CD4-positive, alpha-beta T cell (primary cell): Measurements from ENCODE around the gene ZSCAN25. TPM values are rescaled to one million over a fixed set of nuclear protein-coding genes. Genes with fewer than 3 reads are reported as not detected.

ENCODE experiments used
- ATAC-seq: fragments of 200-7000 bp; cut with Tn5 transposase; one replicate; pipeline ENCODE4 v1.10.0; 2022; ENCODE audit warnings: mild to moderate bottlenecking; ENCODE audit not compliant: poor library complexity
- CTCF ChIA-PET: fragments of 350-600 bp; sonication (Branson Sonifier 250); formaldehyde crosslinking; loops from one replicate; lab custom pipeline; 2021; ENCODE audit warnings: antibody characterized with exemption, inconsistent platforms; lab: Charles Lee
- POLR2A ChIA-PET: fragments of 350-600 bp; sonication (Branson Sonifier 250); formaldehyde crosslinking; loops from one replicate; lab custom pipeline; 2021; ENCODE audit warnings: antibody characterized with exemption, inconsistent platforms; lab: Charles Lee
- DNase-seq, 14 experiments: peaks; one replicate each; pipeline ENCODE4 v3.0.0-alpha.2; 2013 to 2020; ENCODE audit warnings: mixed read lengths in 2 of 14
- H3K27ac ChIP-seq, 2 donors: one replicate each; pipeline versions ENCODE4 v1.5.1 to v1.7.0; 2013; ENCODE audit warnings: low read length in 2 of 2, low read depth in 1 of 2, mild to moderate bottlenecking in 1 of 2
- H3K27me3 ChIP-seq, 2 experiments: 1 replicate in 1 of 2; 2 replicates in 1 of 2; pipeline versions ENCODE4 v1.6.1 to v1.7.0; 2013; ENCODE audit warnings: low read length in 2 of 2, control low read depth in 1 of 2, mild to moderate bottlenecking in 1 of 2, moderate library complexity in 1 of 2; ENCODE audit not compliant: insufficient read depth in 2 of 2, control insufficient read depth in 1 of 2
- H3K36me3 ChIP-seq: one replicate; pipeline ENCODE4 v1.6.1; 2013; ENCODE audit warnings: low read length, control low read depth; ENCODE audit not compliant: insufficient read depth
- H3K4me1 ChIP-seq: one replicate; pipeline ENCODE4 v1.6.1; 2013; ENCODE audit warnings: low read length, control low read depth; ENCODE audit not compliant: insufficient read depth
- H3K4me3 ChIP-seq: one replicate; pipeline ENCODE4 v1.5.1; 2013; ENCODE audit warnings: mild to moderate bottlenecking, low read length, moderate library complexity
- H3K9me3 ChIP-seq, 2 experiments: 1 replicate in 1 of 2; 2 replicates in 1 of 2; pipeline versions ENCODE4 v1.6.1 to v1.7.0; 2013; ENCODE audit warnings: low read length in 2 of 2, mild to moderate bottlenecking in 2 of 2, control low read depth in 1 of 2, moderate library complexity in 1 of 2; ENCODE audit not compliant: control insufficient read depth in 1 of 2, insufficient read depth in 1 of 2
- H3K27ac Mint-ChIP-seq: one replicate; pipeline ENCODE4 v1.8.0; 2020; ENCODE audit warnings: mixed read lengths
- H3K27me3 Mint-ChIP-seq: one replicate; pipeline ENCODE4 v1.8.0; 2021; ENCODE audit warnings: mixed read lengths
- H3K36me3 Mint-ChIP-seq: one replicate; pipeline ENCODE4 v1.8.0; 2021; ENCODE audit warnings: low read depth, mixed read lengths
- H3K4me1 Mint-ChIP-seq: one replicate; pipeline ENCODE4 v1.8.0; 2021; ENCODE audit warnings: low read depth, mixed read lengths
- H3K4me3 Mint-ChIP-seq: one replicate; pipeline ENCODE4 v1.8.0; 2020; ENCODE audit warnings: mild to moderate bottlenecking, mixed read lengths
- H3K9me3 Mint-ChIP-seq: one replicate; pipeline ENCODE4 v1.8.0; 2020; ENCODE audit warnings: mixed read lengths
- CTCF ChIP-seq: fragments of 200-600 bp; IDR thresholded peaks from one replicate; pipeline ENCODE4 v1.8.0; 2022; ENCODE audit warnings: antibody characterized with exemption, mild to moderate bottlenecking
- intact Hi-C, 2 experiments: fragments of 100-400 bp; cut with DNase I in 1 of 2; cut with micrococcal nuclease in 1 of 2; formaldehyde crosslinking; loops; one replicate each; pipeline versions ENCODE4 v1.15.1 to v1.9.0; 2023 to 2025; cut with DNase I, micrococcal nuclease
- total RNA-seq, 174 experiments: library from RNA in 2 of 174; stranded (reverse) in 2 of 174; gene quantifications; one replicate each; pipeline ENCODE4 v1.2.3 and lab custom pipeline; 2021 to 2026

The ZSCAN25 gene
- total RNA-seq, 2 experiments from 2014 or later = 41.5 to 44.2 TPM

- intact Hi-C loops = no loop called here
- no peaks in the 10 kb centered on the region for H3K36me3 ChIP-seq
- H3K9me3 ChIP-seq = peaks cover 0 to 6% of the 10 kb centered on the region in 2 experiments
- no peaks in the 10 kb centered on the region for H3K9me3 Mint-ChIP-seq
- H3K27me3 Mint-ChIP-seq = no peaks in the 10 kb centered on the region
- TF ChIP-seq CTCF = no peak
- H3K27ac ChIP-seq = no peak overlapping the region
- ChIA-PET CTCF (no interaction called here), POLR2A (interaction anchor here (0.6 to 1.5 kb wide), 2 partner anchors 16 to 79 kb away, joined by 3 to 4 read pairs; partner anchors contain the start of gene ZSCAN25)
- H3K4me1 Mint-ChIP-seq = no peaks in the 10 kb centered on the region
- DNase-seq (no peak), ATAC-seq (no peak)
- no peak overlapping the region for H3K27ac Mint-ChIP-seq
- H3K4me3 ChIP-seq = no peak overlapping the region
- H3K4me1 ChIP-seq = no peaks in the 10 kb centered on the region
- H3K4me3 Mint-ChIP-seq = no peak overlapping the region
- no peaks in the 10 kb centered on the region for H3K27me3 ChIP-seq
- H3K36me3 Mint-ChIP-seq = no peaks in the 10 kb centered on the region
Observed at GRCh38 chr7:99599836-99600235, 16.9 kb upstream of the ZSCAN25 start.

DNA sequence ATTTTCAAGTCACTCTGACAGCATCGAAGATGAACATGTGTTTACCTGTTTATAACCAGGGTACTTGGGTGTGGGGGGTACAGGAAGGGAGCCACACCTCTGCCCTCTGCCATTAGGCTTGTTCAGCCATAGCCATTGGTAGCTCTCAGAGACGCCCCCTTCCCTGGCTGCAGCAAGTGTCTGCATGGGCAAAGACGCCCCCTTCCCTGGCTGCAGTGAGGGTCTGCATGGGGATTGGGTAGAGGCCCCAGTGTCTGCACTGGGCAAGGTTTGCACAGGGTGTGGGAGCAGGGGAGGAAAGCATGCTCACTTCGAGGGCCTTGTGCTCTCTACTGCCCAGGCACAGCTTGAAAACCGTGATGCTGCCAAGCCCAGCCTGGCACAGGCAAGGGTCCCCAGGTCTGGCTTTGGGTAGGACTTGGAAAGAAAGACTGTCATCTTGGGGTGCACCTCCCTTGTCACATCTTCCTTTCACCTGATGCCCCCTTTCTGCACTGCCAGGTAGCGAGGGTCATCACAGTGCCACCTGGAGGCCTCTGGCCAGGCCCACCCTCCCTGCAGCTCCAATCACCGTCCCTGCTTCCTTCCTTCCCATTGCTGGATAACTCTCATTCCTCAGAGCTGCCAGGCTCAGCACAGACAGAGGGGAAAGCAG, 15.0 kb upstream of the ZSCAN25 start:
- intact Hi-C loops = no loop called here
- DNase-seq (no peak), ATAC-seq (no peak)
- H3K27me3 Mint-ChIP-seq = no peaks in the 10 kb centered on the region
- Histone ChIP-seq H3K27me3 (no peaks in the 10 kb centered on the region), H3K9me3 (peaks cover 0 to 6% of the 10 kb centered on the region in 2 experiments), H3K4me1 (no peaks in the 10 kb centered on the region), H3K27ac (no peak overlapping the region), H3K36me3 (no peaks in the 10 kb centered on the region), H3K4me3 (no peak overlapping the region)
- no peak overlapping the region for H3K4me3 Mint-ChIP-seq
- H3K27ac Mint-ChIP-seq = no peak overlapping the region
- no peaks in the 10 kb centered on the region for H3K4me1 Mint-ChIP-seq
- no peak for TF ChIP-seq CTCF
- no peaks in the 10 kb centered on the region for H3K36me3 Mint-ChIP-seq
- ChIA-PET CTCF (no interaction called here), POLR2A (no interaction called here)
- H3K9me3 Mint-ChIP-seq = no peaks in the 10 kb centered on the region

- H3K27me3 ChIP-seq = no peaks in the 10 kb centered on the region
- Mint-ChIP-seq H3K27me3 (no peaks in the 10 kb centered on the region), H3K9me3 (no peaks in the 10 kb centered on the region), H3K4me3 (no peak overlapping the region), H3K36me3 (no peaks in the 10 kb centered on the region), H3K4me1 (no peaks in the 10 kb centered on the region), H3K27ac (no peak overlapping the region)
- CTCF ChIA-PET = no interaction called here
- ATAC-seq = no peak
- no peaks in the 10 kb centered on the region for H3K9me3 ChIP-seq
- intact Hi-C loops = no loop called here
- no peak for TF ChIP-seq CTCF
- POLR2A ChIA-PET = interaction anchor here (0.5 kb wide), 1 partner anchor 250 kb away, joined by 6 read pairs; no protein-coding TSS in a partner anchor
- no peaks in the 10 kb centered on the region for H3K36me3 ChIP-seq
- no peak overlapping the region for H3K27ac ChIP-seq
- H3K4me3 ChIP-seq = no peak overlapping the region
- DNase-seq = no peak
- H3K4me1 ChIP-seq = no peaks in the 10 kb centered on the region
Observed at GRCh38 chr7:99605527-99605926, 11.2 kb upstream of the ZSCAN25 start.
